Vagina (tissue), 2 donors: ENCODE results near the gene CYB561A3.

Experiments used
- CTCF ChIP-seq, 3 experiments: fragments of 450-650 bp in 2 of 3; fragments of 200-600 bp in 1 of 3; sonication (generic) in 1 of 3; IDR thresholded peaks; one replicate each; pipeline ENCODE4 v1.5.1; 2017 to 2019; ENCODE audit warnings: antibody characterized with exemption in 3 of 3, mild to moderate bottlenecking in 2 of 3, moderate library complexity in 2 of 3
- POLR2A ChIP-seq, 2 donors: fragments of 450-650 bp; IDR thresholded peaks; one replicate each; pipeline ENCODE4 v1.6.1; 2017; ENCODE audit warnings: antibody characterized with exemption in 2 of 2, mild to moderate bottlenecking in 2 of 2, moderate library complexity in 2 of 2

- TF ChIP-seq CTCF (IDR thresholded peaks at IDR 0.05) (no peak), POLR2A (IDR thresholded peaks at IDR 0.05) (no peak)
Measured at GRCh38 chr11:61356706-61357105, 5.0 kb downstream of the CYB561A3 start.
